HepG2 (cell line): Measurements from ENCODE around the gene ZNF302. TPM values are rescaled to one million over a fixed set of nuclear protein-coding genes. Genes with fewer than 3 reads are reported as not detected.

Source experiments
- ATF7 ChIP-seq, 2 experiments: fragments of 450-650 bp in 1 of 2; sonication (generic) in 1 of 2; formaldehyde crosslinking in 1 of 2; IDR thresholded peaks; 2 replicates each; pipeline versions ENCODE4 v1.4.0 to v1.6.1; 2016 to 2020; ENCODE audit warnings: antibody characterized with exemption in 1 of 2, mild to moderate bottlenecking in 1 of 2, missing genetic modification reagents in 1 of 2
- HNRNPL ChIP-seq: fragments of 200-400 bp; formaldehyde crosslinking; IDR thresholded peaks from 2 replicates; pipeline ENCODE4 v1.6.1; 2017; ENCODE audit warnings: mild to moderate bottlenecking, low read depth, low read length
- RXRA ChIP-seq: sonication (generic); formaldehyde crosslinking; IDR thresholded peaks from 2 replicates; pipeline ENCODE4 v1.5.1; 2020; ENCODE audit warnings: missing genetic modification reagents
- STAT5B ChIP-seq: sonication (generic); formaldehyde crosslinking; IDR thresholded peaks from 2 replicates; pipeline ENCODE4 v1.4.0; 2020; ENCODE audit warnings: missing genetic modification reagents
- ZNF251 ChIP-seq: sonication (generic); formaldehyde crosslinking; IDR thresholded peaks from 2 replicates; pipeline ENCODE4 v1.9.0; 2021; ENCODE audit warnings: mild to moderate bottlenecking, missing genetic modification reagents
- ZNF607 ChIP-seq: sonication (generic); formaldehyde crosslinking; IDR thresholded peaks from 2 replicates; pipeline ENCODE4 v1.5.1; 2020; ENCODE audit warnings: missing genetic modification reagents, mild to moderate bottlenecking, borderline replicate concordance
- polyA plus RNA-seq, 8 experiments: library from polyadenylated mRNA; depleted of rRNA in 3 of 8; stranded (reverse) in 7 of 8; unstranded in 1 of 8; fragments of >200 nt; fragmentation: Illumina TruSeq in 4 of 8; extraction: Trizol in 4 of 8; gene quantifications; 2 replicates each; pipeline versions ENCODE4 v1.2.1 to v1.2.3, GENCODE V29; 2011 to 2016; ENCODE audit warnings: low read depth in 4 of 8, missing spikeins in 1 of 8, mixed read lengths in 1 of 8; ENCODE audit not compliant: insufficient read depth in 1 of 8
- total RNA-seq, 5 experiments: library from RNA; depleted of rRNA; stranded (reverse); fragments of >200 nt; fragmentation: Illumina TruSeq; extraction: Trizol; gene quantifications; 2 replicates each; pipeline ENCODE4 v1.2.3, GENCODE V29; 2016; ENCODE audit warnings: low read depth in 1 of 5
- TF ChIP-seq, protein P1 (sequence below): sonication (generic); formaldehyde crosslinking; IDR thresholded peaks from 2 replicates; pipeline ENCODE4 v1.5.0; 2020; ENCODE audit warnings: missing genetic modification reagents
- TF ChIP-seq, protein P2 (sequence below): sonication (generic); formaldehyde crosslinking; IDR thresholded peaks from 2 replicates; pipeline ENCODE4 v1.8.1; 2023; ENCODE audit warnings: mild to moderate bottlenecking, missing genetic modification reagents
- TF ChIP-seq, protein P3 (sequence below): sonication (generic); formaldehyde crosslinking; IDR thresholded peaks from 2 replicates; pipeline ENCODE4 v1.5.1; 2020; ENCODE audit warnings: missing genetic modification reagents, mild to moderate bottlenecking, borderline replicate concordance
- TF ChIP-seq, protein P4 (sequence below): sonication (generic); formaldehyde crosslinking; IDR thresholded peaks from 2 replicates; pipeline ENCODE4 v1.4.0; 2020; ENCODE audit warnings: missing genetic modification reagents, borderline replicate concordance
- TF ChIP-seq, protein P5 (sequence below): sonication (generic); formaldehyde crosslinking; conservative IDR thresholded peaks from 2 replicates; pipeline ENCODE4 v1.8.1; 2023; ENCODE audit warnings: missing genetic modification reagents
- TF ChIP-seq, protein P6 (sequence below): sonication (generic); formaldehyde crosslinking; IDR thresholded peaks from 2 replicates; pipeline ENCODE4 v1.8.0; 2022; ENCODE audit warnings: missing genetic modification reagents, low read depth, mild to moderate bottlenecking, borderline replicate concordance

The ZNF302 gene
- total and polyA plus RNA-seq, 2 of the 13 experiments (the other 11 are each of a cell fraction or from before 2014, with no cell fraction given): not detected

DNA sequence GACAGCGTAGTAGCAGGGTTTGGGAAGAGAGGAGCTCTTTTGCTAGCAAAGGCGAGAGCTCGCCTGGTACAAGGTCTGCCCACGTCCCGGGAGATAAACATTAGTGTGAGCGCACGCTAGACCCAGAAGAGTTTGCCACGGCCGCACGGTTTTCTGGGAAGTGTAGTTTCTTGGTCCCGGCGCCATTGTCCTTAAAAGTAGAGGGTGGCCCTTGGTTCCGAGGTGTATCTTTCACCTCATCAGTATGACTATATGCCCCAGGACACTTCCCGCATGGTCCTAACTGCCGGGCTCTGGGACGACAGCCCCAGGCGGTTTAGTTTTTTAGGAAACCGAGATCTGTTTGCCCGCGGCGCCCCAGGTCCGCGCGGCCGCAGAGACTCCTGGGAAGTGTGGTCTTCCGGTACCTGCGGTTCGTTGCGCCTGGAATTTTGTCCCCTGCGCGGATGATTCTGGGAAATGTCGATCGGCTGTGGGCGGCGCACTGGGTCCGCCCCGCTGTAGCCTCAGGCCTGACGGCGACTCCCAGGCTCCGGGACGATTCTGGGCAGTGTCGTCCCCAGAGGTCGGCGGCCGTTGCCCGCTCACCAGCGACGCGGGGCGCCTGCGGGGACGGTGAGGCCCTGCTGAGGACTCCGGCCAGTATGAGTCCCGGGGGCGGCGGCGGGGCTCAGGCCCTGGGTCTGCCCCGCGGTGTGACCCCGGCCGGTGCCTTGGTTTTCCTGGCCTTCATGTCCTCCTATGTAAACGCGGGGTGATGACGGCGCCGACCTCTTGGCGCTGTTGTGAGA is 56.5 kb downstream of the ZNF302 start, which contains the start of gene ZNF181 (continued):
- TF ChIP-seq, protein P1, sequence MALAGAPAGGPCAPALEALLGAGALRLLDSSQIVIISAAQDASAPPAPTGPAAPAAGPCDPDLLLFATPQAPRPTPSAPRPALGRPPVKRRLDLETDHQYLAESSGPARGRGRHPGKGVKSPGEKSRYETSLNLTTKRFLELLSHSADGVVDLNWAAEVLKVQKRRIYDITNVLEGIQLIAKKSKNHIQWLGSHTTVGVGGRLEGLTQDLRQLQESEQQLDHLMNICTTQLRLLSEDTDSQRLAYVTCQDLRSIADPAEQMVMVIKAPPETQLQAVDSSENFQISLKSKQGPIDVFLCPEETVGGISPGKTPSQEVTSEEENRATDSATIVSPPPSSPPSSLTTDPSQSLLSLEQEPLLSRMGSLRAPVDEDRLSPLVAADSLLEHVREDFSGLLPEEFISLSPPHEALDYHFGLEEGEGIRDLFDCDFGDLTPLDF (CRISPR knock-in tag): no peak
- TF ChIP-seq HNRNPL (0 out of 2 replicates have a peak, but pooled peaks have one; percentile 1), ATF7 (IDR thresholded peaks at IDR 0.05) (no peak), ATF7 (CRISPR knock-in tag; IDR thresholded peaks at IDR 0.05) (no peak), ZNF251 (no peak), RXRA (CRISPR knock-in tag) (peak; percentile 62; the same call in 1 of the 2 replicates), ZNF607 (CRISPR knock-in tag) (peak; percentile 39; the same call in 1 of the 2 replicates), STAT5B (CRISPR knock-in tag) (no peak)
- TF ChIP-seq, protein P2, sequence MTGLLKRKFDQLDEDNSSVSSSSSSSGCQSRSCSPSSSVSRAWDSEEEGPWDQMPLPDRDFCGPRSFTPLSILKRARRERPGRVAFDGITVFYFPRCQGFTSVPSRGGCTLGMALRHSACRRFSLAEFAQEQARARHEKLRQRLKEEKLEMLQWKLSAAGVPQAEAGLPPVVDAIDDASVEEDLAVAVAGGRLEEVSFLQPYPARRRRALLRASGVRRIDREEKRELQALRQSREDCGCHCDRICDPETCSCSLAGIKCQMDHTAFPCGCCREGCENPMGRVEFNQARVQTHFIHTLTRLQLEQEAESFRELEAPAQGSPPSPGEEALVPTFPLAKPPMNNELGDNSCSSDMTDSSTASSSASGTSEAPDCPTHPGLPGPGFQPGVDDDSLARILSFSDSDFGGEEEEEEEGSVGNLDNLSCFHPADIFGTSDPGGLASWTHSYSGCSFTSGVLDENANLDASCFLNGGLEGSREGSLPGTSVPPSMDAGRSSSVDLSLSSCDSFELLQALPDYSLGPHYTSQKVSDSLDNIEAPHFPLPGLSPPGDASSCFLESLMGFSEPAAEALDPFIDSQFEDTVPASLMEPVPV (CRISPR knock-in tag): peak; percentile 14; the same call in 1 of the 2 replicates
- TF ChIP-seq, protein P3, sequence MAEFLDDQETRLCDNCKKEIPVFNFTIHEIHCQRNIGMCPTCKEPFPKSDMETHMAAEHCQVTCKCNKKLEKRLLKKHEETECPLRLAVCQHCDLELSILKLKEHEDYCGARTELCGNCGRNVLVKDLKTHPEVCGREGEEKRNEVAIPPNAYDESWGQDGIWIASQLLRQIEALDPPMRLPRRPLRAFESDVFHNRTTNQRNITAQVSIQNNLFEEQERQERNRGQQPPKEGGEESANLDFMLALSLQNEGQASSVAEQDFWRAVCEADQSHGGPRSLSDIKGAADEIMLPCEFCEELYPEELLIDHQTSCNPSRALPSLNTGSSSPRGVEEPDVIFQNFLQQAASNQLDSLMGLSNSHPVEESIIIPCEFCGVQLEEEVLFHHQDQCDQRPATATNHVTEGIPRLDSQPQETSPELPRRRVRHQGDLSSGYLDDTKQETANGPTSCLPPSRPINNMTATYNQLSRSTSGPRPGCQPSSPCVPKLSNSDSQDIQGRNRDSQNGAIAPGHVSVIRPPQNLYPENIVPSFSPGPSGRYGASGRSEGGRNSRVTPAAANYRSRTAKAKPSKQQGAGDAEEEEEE (CRISPR knock-in tag): no peak
- TF ChIP-seq, protein P4, sequence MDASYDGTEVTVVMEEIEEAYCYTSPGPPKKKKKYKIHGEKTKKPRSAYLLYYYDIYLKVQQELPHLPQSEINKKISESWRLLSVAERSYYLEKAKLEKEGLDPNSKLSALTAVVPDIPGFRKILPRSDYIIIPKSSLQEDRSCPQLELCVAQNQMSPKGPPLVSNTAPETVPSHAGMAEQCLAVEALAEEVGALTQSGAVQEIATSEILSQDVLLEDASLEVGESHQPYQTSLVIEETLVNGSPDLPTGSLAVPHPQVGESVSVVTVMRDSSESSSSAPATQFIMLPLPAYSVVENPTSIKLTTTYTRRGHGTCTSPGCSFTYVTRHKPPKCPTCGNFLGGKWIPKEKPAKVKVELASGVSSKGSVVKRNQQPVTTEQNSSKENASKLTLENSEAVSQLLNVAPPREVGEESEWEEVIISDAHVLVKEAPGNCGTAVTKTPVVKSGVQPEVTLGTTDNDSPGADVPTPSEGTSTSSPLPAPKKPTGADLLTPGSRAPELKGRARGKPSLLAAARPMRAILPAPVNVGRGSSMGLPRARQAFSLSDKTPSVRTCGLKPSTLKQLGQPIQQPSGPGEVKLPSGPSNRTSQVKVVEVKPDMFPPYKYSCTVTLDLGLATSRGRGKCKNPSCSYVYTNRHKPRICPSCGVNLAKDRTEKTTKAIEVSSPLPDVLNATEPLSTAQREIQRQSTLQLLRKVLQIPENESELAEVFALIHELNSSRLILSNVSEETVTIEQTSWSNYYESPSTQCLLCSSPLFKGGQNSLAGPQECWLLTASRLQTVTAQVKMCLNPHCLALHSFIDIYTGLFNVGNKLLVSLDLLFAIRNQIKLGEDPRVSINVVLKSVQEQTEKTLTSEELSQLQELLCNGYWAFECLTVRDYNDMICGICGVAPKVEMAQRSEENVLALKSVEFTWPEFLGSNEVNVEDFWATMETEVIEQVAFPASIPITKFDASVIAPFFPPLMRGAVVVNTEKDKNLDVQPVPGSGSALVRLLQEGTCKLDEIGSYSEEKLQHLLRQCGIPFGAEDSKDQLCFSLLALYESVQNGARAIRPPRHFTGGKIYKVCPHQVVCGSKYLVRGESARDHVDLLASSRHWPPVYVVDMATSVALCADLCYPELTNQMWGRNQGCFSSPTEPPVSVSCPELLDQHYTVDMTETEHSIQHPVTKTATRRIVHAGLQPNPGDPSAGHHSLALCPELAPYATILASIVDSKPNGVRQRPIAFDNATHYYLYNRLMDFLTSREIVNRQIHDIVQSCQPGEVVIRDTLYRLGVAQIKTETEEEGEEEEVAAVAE: no peak; the same call in 1 of the 2 replicates
- TF ChIP-seq, protein P5, sequence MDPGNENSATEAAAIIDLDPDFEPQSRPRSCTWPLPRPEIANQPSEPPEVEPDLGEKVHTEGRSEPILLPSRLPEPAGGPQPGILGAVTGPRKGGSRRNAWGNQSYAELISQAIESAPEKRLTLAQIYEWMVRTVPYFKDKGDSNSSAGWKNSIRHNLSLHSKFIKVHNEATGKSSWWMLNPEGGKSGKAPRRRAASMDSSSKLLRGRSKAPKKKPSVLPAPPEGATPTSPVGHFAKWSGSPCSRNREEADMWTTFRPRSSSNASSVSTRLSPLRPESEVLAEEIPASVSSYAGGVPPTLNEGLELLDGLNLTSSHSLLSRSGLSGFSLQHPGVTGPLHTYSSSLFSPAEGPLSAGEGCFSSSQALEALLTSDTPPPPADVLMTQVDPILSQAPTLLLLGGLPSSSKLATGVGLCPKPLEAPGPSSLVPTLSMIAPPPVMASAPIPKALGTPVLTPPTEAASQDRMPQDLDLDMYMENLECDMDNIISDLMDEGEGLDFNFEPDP (CRISPR knock-in tag): 0 out of 2 replicates have a peak, but pooled peaks have one; percentile 81
- TF ChIP-seq, protein P6, sequence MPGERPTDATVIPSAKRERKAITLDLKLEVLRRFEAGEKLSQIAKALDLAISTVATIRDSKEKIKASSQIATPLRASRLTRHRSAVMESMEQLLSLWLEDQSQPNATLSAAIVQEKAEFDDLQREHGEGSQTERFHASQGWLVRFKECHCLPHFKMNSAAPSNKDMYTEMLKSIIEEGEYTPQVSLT (CRISPR knock-in tag): no peak
